Measurements from ENCODE around the gene GARNL3. TPM values are rescaled to one million over a fixed set of nuclear protein-coding genes. Genes with fewer than 3 reads are reported as not detected.

The GARNL3 gene
- total RNA-seq, 2 experiments from 2014 or later: 4.1 to 4.5 TPM

DNA sequence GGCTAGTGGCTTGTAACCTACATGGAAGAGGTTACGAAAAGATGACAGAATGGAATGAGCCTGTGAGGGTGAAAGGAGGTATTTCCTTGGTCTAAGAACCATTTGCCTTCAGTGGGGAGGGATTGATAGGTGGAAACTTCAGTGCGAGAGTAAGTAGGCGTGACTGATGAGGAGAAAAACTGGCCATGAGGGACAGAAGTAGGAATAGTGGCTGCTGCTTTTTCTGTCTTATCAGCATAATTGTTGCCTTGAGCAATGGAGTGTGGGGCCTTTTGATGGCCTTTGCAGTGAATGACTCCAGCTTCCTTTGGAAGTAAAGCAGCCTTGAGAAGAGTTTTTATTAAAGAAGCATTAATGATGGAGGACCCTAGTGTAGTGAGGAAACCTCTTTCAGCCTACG lies 150.6 kb downstream of the GARNL3 start:
- ChIA-PET CTCF (no interaction called here), POLR2A (no interaction called here)

- CTCF ChIA-PET: no interaction called here
- POLR2A ChIA-PET: no interaction called here
These were observed 151.1 kb downstream of the GARNL3 start for GRCh38 chr9:127415657-127416056.

GRCh38 chr9:127417131-127418036 lies 152.8 kb downstream of the GARNL3 start:
- CTCF ChIA-PET: interaction anchor here (1.0 to 1.5 kb wide), 2 partner anchors 27 to 202 kb away, joined by 3 read pairs; no protein-coding TSS in a partner anchor

DNA sequence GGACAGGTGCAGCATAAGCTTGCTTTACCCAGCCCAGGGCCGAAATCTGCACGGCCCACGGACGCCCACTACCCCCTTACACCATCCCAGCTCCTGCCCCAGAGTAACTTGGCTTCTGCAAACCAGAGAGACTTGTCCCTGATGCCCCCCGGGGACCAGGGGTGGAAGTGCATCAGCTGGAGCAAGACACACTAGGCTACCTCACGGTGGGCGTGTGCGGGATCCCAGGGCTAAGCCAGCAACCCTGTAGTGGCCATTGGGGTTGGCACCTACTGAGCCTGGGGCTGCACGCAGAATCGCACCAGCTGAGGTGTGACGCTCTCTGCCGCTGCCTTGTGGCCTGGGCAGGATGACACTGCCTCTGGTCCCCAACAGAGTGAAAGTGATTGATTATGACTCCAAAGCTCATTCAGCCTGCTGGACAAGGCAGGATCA lies 153.5 kb downstream of the GARNL3 start:
- ChIA-PET POLR2A (no interaction called here), CTCF (interaction anchor here (1.5 kb wide), 1 partner anchor 203 kb away, joined by 3 read pairs; no protein-coding TSS in a partner anchor)

More at GRCh38 chr9:127417131-127418036, 152.8 kb downstream of the GARNL3 start:
- POLR2A ChIA-PET: no interaction called here

DNA sequence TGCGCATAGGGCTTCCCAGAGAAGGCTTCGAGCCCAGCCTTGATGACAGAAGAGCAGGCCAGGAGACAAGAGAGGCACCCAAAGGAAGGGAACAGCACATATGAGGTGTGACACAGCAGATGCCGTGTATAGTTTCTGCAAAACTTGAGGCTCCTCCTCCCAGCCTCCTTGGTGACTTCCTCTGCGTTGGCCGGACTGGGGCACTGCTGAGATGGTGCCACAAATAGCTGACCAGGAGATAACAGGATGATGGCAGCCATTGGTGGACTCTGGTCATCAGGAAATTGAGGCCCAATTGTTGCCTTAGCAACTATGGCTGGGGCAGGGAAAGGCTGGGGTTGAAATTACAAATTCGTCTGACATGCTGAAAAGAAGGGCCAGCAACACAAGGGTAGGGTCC lies 154.8 kb downstream of the GARNL3 start:
- CTCF ChIA-PET: no interaction called here
- POLR2A ChIA-PET: no interaction called here

DNA sequence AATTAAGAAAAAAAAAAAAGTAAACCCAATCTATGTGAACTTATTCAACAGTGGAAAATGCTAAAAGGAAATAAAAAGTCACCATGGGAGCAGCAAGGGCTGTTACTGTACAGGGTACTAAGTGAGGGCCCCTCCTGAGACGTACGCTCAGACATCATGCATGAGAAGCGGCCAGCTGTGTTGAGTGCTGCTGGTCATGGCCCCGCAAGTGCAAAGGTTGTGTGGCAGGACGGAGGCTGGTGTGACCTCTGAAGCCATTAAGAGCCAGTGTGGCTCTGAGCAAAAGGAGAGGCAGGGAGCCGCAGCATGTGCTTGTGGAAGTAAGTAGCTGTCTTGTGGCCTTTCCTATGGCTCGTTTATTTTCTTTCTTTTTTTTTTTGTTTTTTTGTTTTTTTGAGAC lies 156.5 kb downstream of the GARNL3 start:
- CTCF ChIA-PET: interaction anchor here (1.1 kb wide), 1 partner anchor 24 kb away, joined by 3 read pairs; the partner anchor contains the start of gene SLC2A8
- POLR2A ChIA-PET: no interaction called here

DNA sequence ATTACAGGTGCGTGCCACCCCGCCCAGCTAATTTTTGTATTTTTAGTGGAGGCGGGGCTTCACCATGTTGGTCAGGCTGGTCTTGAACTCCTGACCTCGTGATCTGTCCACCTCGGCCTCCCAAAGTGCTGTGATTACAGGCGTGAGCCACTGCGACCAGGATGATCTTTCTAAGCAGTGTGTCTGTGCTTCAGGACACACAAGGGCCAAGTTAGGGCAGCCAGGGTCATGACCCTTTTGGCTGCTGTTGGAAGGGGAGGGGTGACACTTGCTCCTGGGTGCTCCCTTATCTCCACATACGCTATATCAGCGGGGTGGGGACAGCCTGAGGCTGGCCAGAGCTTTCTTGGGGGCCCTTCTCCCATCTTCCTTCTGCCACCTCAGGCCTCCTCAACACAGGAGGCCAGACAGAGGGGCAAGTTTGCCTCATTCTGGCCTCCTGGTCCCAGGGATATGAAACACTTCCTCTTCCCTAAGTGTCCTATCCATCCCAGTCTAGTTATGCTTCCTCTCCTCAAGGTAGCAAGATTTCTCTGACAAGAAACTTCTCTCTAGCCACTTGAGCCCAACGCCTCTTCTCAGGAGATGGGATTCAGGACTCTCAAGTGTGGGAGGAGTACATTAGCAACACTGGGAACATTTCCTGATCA lies 157.7 kb downstream of the GARNL3 start:
- CTCF ChIA-PET: interaction anchor here (1.5 kb wide), 1 partner anchor 207 kb away, joined by 5 read pairs; no protein-coding TSS in a partner anchor

GRCh38 chr9:127422787-127423186 lies 158.2 kb downstream of the GARNL3 start:
- ChIA-PET POLR2A (interaction anchor here (2.6 to 3.1 kb wide), 2 partner anchors 28 to 35 kb away, joined by 11 to 27 read pairs; partner anchors contain the start of genes LRSAM1 and RPL12), CTCF (interaction anchor here (1.2 to 1.5 kb wide), 2 partner anchors 21 to 208 kb away, joined by 3 to 5 read pairs; no protein-coding TSS in a partner anchor)

More for the DNA sequence above, 157.7 kb downstream of the GARNL3 start:
- POLR2A ChIA-PET: interaction anchor here (3.1 kb wide), 1 partner anchor 29 kb away, joined by 27 read pairs; the partner anchor contains the start of genes LRSAM1 and RPL12

DNA sequence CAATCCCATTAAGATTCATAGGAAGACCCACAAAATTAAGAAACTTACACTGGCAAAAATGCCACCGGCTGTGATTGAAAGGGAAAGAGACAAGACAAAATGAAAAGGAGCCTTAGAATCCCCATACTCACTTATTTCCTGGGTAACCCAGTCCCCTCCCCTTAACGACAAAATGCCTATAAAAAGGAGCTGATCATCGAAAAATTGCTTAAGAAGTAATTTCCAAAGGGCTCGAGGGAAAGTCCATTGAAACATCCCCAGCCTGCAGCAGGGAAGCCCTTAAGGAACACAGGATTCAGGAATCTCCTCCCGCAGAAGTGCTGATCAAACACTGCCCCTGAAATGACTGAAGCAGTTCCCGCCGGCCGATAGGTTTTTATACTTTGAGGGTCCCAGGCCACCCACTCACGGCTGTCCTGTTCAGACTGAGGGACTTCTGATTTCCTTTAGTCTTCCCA lies 158.9 kb downstream of the GARNL3 start:
- POLR2A ChIA-PET: interaction anchor here (1.3 to 3.1 kb wide), 3 partner anchors 27 to 35 kb away, joined by 3 to 27 read pairs (median 11); partner anchors contain the start of genes LRSAM1, RPL12 and SLC2A8
- CTCF ChIA-PET: interaction anchor here (1.2 to 1.8 kb wide), 3 partner anchors 21 to 209 kb away, joined by 3 to 7 read pairs (median 5); partner anchors contain the start of gene SLC2A8

- ChIA-PET CTCF (interaction anchor here (1.2 to 1.8 kb wide), 3 partner anchors 20 to 209 kb away, joined by 3 to 7 read pairs (median 5); partner anchors contain the start of gene SLC2A8), POLR2A (interaction anchor here (0.7 to 3.1 kb wide), 5 partner anchors 22 to 361 kb away, joined by 3 to 27 read pairs (median 5); partner anchors contain the start of genes LRSAM1, RPL12 and SLC2A8)
These were observed 159.5 kb downstream of the GARNL3 start, which contains the start of gene ZNF79 for GRCh38 chr9:127423934-127424675. Gene ZNF79 (plus strand): TSS chr9:127424382. CDS start chr9:127424788, 406 bp downstream.

- CTCF ChIA-PET: interaction anchor here (1.8 kb wide), 1 partner anchor 28 kb away, joined by 7 read pairs; the partner anchor contains the start of gene SLC2A8
- POLR2A ChIA-PET: interaction anchor here (0.7 to 3.1 kb wide), 5 partner anchors 21 to 360 kb away, joined by 3 to 27 read pairs (median 5); partner anchors contain the start of genes LRSAM1, RPL12 and SLC2A8
These were observed 160.1 kb downstream of the GARNL3 start for GRCh38 chr9:127424676-127424999.

DNA sequence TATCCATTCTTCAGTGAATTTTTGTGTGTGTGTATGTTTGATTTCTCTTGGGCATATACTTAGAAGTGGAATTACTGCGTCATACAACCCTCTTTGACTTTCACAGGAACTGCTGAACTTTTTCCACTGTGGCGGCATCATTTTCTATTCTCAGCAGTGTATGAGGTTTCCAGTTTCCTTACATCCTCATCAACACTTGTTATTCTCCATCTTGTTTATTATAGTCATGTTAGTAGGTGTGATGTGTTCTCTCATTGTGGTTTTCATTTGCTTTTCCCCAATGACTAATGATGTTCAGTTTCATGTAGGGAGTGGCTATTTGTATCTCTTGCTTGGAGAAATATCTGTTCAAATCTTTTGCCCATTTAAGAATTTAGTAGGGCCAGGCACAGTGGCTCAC lies 162.2 kb downstream of the GARNL3 start:
- CTCF ChIA-PET: interaction anchor here (0.7 kb wide), 1 partner anchor 172 kb away, joined by 5 read pairs; no protein-coding TSS in a partner anchor
- POLR2A ChIA-PET: no interaction called here

GRCh38 chr9:127428348-127428747 lies 163.8 kb downstream of the GARNL3 start:
- ChIA-PET POLR2A (interaction anchor here (0.6 kb wide), 1 partner anchor 15 kb away, joined by 5 read pairs; no protein-coding TSS in a partner anchor), CTCF (no interaction called here)

GRCh38 chr9:127430415-127430814 lies 165.8 kb downstream of the GARNL3 start:
- ChIA-PET CTCF (no interaction called here), POLR2A (interaction anchor here (1.5 kb wide), 1 partner anchor 15 kb away, joined by 3 read pairs; no protein-coding TSS in a partner anchor)

DNA sequence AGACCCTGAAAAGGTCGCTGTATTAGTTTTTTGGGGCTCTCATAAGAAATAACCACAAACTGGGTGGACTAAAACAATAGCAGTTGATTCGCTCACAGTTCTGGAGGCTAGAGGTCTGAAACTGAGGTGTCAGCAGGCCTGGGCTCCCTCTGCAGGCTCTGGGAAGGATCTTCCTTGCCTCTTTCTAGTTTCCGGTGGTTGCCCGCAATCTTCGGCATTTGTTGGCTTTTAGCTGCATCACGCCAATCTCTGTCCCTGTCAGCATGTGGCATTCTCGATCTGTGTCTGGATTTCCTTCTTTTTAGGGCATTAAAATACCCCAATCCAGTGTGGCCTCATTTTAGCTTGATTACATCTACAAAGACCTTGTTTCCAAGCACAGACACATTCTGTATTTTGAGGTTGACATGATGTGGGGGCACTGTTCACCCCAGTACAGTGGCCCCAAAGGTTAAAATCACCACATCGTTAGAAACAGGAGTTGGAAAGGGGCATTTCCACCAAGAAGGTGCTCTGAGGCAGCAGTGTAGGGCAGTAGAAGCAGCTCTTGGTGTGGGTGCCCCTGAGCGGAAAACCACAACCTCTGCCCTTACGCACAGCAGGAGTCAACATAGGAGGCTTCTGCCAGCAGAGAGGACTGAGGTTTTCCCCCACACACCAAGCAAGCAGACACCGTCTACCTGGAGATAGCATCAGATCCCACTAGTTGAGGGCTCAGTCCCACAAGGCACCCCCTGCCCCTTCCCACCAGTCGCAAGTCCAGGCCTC lies 173.1 kb downstream of the GARNL3 start:
- CTCF ChIA-PET: interaction anchor here (1.0 kb wide), 1 partner anchor 224 kb away, joined by 3 read pairs; no protein-coding TSS in a partner anchor

GRCh38 chr9:127438394-127438793 lies 173.8 kb downstream of the GARNL3 start:
- ChIA-PET POLR2A (interaction anchor here (0.6 kb wide), 1 partner anchor 945 kb away, joined by 7 read pairs; no protein-coding TSS in a partner anchor), CTCF (interaction anchor here (0.7 kb wide), 1 partner anchor 10 kb away, joined by 3 read pairs; no protein-coding TSS in a partner anchor)

More for the DNA sequence above, 173.1 kb downstream of the GARNL3 start:
- POLR2A ChIA-PET: interaction anchor here (0.9 kb wide), 1 partner anchor 328 kb away, joined by 3 read pairs; no protein-coding TSS in a partner anchor
